Measurements from ENCODE around the gene TRIM7.

TRIM7 gene

DNA sequence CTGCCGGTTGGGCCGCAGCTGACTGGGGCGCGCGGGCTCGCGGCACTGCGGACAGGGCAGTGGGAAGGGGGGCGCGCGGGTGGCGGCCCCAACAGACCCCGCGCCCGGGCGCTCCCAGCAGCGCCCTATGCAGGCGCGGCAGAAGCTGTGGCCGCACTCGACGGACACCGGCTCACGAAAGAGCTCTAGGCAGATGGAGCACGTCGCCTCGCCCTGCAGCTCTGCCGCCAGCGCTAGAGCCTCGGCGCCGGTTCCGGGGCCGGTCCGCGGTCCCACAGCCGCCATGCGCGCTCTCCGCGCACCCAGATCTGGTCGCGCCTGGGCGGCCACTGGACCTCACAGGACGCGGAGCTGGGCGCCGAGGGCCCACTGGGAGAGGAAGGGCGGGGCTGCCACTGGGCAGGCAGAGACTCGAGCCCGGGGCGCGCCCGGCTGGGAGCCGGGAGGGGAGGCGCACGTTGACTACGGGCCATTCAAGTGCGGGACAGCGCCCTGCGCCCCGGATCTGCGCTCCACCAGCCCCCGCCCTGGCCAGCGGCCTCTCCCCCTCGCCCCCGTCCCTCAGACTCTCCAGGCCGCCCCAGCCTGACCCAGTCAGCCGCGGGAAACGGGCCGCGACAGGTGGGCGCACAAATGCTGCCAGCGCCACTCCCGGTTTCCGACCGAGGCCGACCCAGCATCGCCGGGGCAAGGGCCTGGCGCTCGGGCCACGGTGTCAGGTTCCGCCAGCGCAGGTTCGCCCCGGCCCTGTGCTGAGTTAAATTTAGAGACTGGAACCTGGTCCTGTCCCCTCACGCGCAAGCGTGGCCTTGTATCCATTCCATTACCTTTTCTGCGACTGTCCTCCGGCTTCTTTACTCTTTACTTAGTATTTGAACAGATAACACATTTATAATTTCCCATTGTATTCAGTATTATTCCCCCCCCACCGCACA is at the start of gene TRIM7:
Gene TRIM7 (minus strand): TSS at position 371 of the 935 bp plus-strand sequence. CDS start 86 bp downstream, at position 285.
- no peak for DNase-seq

DNA sequence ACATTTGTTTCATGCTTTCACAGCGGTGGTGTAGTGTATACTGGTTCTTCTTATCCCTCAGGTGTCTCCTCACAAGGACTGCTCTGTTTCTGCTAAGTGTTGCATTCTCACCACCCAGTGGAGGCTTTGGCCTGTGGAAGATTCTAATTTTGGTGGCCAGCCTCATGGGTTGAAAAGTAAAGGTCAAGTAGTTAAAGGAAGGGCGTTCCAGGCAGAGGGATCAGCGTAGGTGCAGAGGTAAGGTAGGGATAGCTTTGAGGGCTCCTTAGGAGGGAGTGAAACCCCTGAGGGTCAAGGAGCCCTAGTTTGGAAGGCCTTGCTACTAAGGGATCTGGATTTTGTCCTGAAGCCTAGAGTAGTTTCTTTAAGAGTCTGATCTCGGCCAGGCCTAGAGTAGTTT is 43.3 kb upstream of the TRIM7 start:
- no peak for DNase-seq

DNA sequence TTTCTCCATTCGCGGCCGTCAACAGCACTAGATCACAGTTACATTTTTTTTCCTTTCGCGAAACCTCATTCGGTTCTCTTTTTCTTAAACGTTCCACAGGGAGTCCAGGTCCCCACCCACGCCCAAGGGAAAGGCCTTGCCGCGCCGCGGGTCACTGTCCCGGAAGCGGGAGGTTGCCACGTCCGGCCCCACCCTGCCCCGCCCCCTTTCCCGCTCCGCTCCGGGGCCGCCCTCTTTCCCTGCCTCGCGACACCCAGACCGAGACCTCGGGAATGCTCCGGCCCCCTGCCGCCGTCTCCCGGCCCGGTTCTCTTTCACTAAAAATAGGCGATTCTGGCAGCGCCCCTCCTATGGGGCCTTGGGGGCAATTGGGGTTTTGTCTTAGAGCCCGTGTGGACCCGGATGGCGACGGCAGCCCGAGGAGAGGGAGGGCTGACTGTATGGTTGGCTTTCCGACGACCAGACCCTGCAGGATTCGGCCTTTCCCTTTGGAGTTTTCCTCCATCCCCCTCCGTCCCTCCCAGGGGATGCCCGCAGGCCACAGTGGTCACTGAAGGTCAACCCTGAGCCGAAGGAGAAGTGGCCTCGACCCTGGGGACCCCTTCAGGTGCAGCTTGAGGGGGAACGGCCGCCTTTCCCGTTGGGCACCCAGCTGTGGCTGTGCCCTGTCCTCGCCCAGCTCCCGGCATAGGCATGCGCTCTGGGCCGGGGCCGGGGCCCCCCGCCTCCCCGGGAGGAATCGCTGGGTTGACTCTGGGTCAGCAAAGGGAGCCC is 41.5 kb upstream of the TRIM7 start:
- DNase-seq, result no peak

DNA sequence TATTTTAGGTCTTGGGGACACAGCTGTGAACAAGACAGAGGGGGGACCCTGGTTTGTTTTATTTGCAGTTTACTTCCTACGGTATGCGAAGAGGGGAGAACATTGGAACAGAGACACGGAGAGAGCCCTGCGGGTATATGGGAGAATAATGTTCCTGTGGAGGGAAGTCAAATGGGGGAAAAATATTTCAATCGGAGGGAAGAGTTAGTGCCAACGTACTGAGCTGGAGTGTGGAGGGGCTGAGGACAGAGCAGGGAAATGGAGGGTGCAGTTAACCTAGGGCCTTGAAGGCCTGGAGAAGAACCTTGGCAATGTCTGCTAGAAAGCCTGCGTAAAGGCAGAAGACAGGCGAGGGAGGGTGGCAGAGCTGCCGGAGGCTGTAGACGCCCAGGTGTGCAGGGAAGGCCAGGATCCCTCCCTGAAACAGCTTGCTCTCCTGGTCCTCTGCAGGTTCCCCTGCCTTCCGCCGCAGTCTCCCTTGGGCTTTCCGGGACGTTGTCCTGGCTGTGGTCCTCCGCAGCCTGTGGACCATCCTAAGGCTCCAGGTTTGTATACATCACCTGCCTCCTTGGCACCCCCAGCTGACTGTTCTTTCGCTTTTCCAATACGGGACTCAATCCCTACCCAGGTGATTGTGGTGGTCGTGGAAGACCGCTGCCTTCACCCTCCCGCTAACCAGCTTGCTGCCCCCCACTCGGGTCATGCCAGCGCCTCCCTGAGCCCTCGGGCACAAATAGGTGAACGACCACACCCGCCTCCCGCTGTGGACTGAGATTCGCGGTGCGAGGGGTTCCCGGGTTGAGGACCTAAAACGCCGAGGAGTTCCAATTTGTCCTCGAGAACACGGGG is 40.7 kb upstream of the TRIM7 start:
- no peak for DNase-seq

DNA sequence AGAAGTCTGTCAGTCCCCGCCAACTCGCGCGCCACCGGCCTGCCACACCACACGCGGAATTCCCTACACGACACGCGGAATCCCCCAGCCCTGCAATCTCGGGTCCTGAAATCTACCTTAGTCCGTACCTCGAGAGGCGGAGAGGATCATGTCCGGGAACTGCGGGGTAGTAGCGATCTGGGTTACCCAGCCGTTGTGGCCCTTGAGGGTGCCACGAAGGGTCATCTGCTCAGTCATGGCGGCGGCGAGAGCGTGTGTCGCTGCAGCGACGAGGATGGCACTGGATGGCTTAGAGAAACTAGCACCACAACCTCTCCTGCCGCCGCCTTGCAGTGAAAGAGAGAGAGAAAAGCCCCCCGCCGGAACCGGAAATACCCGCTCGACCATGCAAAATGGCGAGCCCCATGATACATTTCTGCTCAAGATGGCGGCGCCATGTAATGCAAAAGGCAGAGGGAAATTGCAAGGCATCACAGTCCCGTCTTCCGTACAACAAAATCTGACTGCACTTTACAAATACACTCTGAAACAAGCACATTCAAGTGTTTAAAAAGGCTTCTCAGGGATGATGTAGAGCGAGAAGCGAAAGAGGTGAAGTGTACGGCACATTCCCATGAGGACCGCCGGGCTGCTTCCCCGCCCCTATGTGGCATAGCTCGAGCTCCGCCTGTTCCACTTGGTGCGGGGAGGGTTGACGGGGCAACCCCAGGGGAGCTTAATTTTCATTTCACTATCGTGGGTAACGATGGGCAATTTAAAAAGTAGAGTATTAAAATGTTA is 38.8 kb upstream of the TRIM7 start, which contains the start of gene RACK1:
Gene RACK1 (minus strand): TSS at position 343 of the 780 bp plus-strand sequence. CDS start 106 bp downstream, at position 237.
- no peak for DNase-seq

DNA sequence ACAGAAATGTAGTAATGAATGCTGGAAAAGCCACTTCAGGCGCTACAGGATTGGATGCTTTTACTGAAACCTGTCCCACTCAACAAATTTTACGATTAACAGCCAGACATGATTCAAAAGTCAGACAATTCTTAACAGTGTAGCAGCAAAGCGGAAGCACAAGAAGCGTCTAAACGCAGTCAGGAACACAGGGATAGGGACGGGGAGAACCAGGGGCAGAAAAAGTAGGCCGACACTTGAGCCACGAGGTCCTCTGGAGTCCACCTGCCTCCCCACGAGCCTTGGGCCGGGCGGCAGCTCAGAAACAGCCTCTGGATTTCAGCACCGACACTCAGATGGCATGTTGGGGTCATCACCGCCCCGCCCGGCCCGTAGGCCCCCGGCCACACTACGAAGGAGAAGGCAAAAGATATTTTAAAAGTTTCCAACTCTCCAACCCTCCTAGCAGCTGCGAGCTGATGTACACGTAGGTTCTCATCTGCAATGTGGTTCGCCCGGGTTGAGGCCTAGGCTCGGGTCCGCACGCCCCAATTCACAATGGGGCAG is 38.1 kb upstream of the TRIM7 start:
- DNase-seq, result no peak

DNA sequence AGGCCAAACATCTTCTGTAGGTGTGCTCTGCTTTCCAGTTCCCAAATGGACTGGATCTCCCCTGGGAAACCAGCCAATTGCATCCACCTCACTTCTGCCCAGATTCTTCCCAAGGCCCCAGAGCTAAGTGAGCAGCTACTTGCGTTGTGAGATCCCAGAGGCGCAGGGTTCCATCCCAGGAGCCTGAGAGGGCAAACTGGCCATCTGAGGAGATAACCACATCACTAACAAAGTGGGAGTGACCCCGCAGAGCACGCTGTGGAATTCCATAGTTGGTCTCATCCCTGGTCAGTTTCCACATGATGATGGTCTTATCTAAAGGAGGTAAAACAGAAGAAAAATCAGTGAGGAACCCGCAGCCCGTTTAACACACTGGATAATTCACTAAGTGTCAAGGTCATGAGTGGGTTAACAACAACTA is 37.0 kb upstream of the TRIM7 start:
- no peak for DNase-seq

DNA sequence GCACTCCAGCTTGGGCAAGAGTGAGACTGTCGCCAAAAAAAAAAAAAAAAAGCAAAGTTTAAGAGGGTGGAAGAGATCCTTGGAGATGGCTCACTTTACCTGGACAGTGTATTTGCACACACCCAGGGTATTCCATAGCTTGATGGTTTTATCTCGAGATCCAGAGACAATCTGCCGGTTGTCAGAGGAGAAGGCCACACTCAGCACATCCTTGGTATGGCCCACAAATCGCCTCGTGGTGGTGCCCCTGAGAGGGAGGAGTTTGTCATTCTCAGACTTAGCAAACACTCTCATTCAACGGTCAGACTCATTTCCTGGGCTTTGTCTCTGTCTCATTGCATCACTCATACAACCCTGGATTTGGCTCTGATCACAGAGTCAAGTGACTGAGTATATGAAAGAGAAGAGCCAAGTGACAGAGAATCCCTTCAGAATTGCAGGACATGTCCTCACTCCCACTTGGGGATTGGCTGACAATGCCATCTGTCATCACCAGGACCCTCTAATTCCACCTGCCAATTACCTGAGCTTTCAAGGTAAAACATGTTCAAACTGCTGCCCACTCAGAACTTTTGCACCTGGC is 36.5 kb upstream of the TRIM7 start:
- no peak for DNase-seq

DNA sequence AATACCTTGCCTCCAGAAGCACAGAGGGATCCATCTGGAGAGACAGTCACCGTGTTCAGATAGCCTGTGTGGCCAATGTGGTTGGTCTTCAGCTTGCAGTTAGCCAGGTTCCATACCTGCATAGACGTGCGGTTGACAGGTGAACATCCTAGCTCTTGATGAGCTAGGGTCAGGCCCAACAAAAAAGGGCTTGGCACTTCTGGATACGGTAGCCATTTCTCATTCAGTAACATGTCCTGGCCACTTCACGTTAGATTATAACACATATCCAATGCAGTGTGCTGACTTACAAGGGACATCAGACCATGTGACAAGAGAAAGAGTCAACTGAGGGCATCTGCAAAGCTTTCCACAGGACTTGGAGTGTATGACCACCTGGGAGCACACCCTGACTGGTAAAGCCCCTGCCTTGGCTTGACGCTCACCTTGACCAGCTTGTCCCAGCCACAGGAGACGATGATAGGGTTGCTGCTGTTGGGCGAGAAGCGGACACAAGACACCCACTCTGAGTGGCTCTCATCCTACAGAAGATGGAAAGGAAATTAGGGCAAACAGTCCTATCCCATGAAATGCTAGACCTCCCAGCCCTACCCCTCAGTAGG is 34.2 kb upstream of the TRIM7 start:
- DNase-seq, result no peak

DNA sequence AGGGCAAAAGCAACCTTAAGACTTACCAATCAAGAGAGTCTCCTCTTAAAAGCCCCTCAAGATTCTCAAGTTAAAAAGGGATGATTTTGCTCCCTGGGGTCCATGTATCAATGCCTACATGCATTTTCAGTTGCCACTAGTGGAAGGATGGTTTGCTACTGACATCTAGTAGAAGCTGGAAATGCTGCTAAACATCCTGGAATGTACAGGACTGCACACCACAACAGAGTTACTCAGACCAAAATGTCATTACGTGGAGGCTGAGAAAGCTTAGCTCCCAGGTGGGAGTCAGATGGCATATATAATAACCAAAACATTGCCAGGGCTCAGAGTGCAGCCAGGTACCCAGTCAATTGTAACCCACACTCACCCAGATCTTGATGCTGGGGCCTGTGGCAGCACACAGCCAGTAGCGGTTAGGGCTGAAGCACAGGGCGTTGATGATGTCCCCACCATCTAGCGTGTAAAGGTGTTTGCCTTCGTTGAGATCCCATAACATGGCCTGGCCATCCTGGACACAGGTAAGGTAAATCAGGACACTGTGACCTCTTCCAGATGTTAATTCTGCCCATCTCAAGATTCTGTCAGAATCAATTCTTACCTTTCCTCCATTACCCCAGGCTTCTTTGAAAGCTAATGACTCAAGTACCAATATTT is 32.9 kb upstream of the TRIM7 start:
- no peak for DNase-seq

DNA sequence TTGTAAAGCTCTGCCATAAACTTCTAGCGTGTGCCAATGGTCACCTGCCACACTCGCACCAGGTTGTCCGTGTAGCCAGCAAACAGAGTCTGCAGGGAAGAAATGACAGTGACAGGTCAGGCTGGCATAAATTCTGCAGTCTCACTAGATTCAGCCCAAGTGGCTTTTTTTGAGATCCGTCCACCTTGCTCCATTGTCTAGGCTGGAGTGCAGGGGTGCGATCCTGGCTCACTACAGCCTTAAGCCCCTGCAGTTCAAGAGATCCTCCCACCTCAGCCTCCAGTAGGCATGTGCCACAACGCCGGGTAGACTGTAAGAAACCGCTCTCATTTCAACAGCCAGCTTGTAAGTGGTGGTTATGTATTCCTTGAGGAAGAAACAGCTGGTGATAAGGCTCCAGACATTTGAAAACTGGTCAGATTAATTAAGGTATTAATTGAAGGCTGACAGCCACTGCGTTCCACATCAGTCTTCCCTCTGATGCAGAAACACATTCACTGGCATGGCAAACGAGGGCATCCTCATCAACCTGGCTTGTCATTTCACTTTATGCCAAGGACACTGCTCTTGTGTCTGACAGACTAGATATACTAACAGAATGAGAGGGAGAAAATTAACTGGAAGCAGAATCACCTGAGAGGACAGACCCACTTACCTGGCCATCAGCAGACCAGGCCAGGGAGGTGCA is 32.1 kb upstream of the TRIM7 start:
- no peak for DNase-seq

DNA sequence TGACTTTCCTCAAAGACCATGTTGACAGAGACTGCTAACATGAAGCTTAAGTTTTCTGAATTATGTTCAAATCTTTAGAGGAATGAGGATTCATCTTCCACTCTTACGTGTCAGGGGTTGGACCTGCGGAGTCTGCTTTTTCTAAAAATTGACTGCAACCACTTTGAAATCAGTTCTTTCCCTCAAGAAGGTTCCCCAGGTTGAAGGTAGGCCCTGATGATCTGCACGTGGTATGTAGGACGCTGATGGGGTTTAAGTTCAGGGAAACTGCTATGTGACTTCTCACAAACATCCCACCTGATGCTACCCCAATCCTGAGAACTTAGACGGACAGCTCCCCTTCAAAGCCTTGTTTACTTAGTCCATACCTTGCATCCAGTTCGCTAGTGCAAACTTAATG is 31.5 kb upstream of the TRIM7 start:
- no peak for DNase-seq

DNA sequence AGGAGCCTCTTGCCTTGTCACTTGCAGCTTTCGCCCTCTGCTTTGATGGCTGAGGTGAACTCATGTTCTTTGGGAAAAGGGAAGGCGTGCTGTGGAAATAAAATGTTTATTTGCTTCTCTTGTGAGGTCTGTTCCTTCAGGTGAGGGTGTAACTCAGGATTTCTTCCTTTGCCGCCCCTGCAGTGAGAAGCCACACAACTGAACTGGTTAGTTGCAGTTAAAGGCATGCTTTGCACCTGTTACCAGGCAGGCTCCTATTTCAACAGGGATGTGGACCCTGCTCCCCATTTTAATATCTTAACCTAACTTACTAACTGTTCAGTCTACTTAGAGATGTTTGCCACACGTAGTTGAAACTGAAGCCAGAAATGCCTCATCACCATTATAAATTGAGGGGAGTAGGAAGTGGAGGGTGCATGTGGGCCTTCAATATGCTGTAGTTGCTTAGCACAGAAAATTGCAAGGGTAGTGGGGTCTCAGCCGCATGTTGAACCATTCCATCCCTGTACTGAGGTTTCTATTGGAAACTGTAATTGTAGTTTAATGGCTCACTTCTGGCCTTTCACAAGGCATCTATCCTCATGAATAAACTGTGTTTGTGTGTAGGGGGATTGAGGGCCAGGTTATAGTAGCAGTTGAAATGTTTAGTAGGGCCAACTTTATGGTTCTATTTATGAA is 30.8 kb upstream of the TRIM7 start:
- DNase-seq, result no peak

DNA sequence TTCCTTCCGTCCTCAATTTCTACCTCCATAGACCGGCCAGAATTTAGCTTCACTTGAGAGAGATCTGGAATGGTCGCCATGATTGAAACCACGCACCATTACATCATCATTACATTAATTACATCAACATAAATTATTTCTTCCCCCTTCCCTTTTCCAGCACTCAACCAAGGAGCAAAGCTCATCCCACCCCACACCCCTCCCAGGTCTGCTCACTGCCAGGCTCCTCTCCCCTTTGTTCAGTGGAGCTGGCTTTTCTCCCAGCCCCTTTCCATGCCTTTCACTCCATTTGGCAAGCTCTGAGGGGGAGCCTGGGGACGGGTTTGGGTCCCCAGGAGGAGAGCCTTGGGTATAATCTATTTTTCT is 30.3 kb upstream of the TRIM7 start:
- no peak for DNase-seq

DNA sequence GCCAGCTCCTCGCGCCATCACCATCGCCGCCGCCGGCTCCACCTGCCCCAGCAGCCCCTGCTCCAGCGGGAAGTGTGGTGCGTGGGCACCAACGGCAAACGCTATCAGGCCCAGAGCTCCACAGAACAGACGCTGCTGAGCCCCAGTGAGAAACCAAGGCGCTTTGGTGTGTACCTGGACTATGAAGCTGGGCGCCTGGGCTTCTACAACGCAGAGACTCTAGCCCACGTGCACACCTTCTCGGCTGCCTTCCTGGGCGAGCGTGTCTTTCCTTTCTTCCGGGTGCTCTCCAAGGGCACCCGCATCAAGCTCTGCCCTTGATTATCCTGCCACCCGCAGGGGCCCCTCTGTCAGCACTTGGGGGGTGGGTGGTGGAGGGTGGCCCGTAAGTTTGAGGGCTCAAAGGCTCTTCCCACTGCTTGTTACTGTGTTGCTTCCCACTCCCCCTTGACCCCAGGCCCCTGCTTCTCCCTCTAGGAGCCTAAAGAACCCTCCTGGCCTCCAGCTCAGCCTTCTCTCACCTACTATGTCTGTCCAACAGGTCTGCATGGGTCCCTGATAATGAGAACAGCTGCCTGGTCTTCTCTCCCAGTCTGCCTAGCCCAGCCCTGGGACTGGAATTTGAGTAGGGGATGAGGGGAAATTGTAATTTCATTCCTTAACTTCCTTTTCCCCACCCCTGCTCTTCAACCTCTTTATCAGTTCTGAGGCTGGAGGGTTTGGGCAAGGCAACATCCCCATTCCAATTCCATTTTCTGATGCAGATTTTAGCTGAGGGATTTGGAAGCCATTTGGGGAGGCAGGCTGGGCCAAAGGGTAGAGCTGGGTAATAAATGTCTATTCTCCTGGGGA is 29.7 kb upstream of the TRIM7 start:
- no peak for DNase-seq

DNA sequence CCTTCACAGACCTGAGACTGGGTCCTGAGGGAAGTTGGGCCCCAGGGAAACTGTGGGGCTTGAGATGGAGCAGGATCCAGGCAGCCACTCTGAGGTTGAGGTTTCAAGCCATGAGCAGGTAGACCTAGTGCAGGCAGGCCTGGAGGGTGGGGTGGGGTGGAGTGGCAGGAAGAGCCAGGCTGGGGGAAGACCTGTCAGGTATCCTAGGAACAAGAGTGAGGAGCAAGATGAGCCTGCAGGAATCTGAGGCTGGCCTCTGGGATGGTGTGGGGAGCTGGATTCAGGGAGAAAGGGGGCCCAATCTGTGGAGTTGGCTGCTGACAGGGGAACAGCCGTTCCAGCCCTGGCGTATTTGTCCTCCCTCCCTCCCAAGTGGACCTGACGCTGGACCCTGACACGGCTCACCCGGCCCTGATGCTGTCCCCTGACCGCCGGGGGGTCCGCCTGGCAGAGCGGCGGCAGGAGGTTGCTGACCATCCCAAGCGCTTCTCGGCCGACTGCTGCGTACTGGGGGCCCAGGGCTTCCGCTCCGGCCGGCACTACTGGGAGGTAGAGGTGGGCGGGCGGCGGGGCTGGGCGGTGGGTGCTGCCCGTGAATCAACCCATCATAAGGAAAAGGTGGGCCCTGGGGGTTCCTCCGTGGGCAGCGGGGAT is 28.9 kb upstream of the TRIM7 start:
- DNase-seq, result no peak

DNA sequence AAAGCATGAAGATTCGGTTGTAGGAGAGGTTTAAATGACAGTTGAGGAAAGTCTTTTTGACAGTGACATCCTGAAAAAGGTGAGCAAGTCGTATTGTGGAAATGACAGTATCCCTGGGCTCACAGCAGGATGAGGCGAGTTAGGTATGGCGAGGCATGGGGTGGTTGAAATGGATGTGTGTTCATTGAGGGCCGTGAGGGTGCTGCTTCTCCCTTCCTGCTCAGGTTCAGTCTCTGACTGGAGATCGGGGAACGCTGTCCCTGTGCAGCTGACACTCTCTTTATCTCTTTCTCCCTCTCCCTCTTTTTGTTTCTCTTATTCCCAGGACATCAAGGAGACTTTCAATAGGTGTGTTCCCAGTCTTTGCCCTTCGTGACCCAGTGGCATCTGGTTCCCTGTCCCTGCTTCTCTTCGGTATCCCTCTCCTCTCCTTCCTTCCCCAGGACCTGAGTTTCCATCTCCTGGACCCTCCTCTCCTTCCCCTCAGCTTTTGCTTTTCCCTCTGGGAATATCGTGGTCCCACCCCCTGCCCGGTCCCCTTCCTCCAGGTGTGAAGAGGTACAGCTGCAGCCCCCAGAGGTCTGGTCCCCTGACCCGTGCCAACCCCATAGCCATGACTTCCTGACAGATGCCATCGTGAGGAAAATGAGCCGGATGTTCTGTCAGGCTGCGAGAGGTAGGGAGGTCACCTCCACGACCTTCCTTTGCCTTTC is 28.2 kb upstream of the TRIM7 start:
- no peak for DNase-seq
